LHCN-M2 (cell line): ENCODE data around the gene CORO1C. TPM values are rescaled to one million over a fixed set of nuclear protein-coding genes. Genes with fewer than 3 reads are reported as not detected.
"Not testable (repeated sequence)": the region's sequence is repeated elsewhere in the genome, so short reads cannot be mapped to it uniquely, and the experiment has no call there.

Experiments
- DNase-seq: peaks from one replicate; pipeline ENCODE4 v3.0.0-alpha.2; 2012; ENCODE audit warnings: low read depth
- total RNA-seq: library from RNA; depleted of rRNA; stranded (reverse); fragments of >200 nt; gene quantifications from 2 replicates; pipeline ENCODE4 v1.2.3, GENCODE V29; 2014

CORO1C gene
- total RNA-seq, 1 experiment from 2014 or later = 172 TPM

- no peak for DNase-seq
These were observed 95.9 kb downstream of the CORO1C start for GRCh38 chr12:108635201-108635996.

GRCh38 chr12:108634341-108634751 is 97.0 kb downstream of the CORO1C start:
- peak; percentile 90 for DNase-seq

GRCh38 chr12:108633534-108634248 is 97.6 kb downstream of the CORO1C start, which contains the start of gene SELPLG:
Gene SELPLG, minus strand, starts transcription at chr12:108633894. Its CDS starts 9,587 bp downstream, at chr12:108624307.
- no peak for DNase-seq

GRCh38 chr12:108633081-108633533 is 98.2 kb downstream of the CORO1C start:
- no peak for DNase-seq

- not testable (repeated sequence) for DNase-seq
These were observed 100.1 kb downstream of the CORO1C start for GRCh38 chr12:108631261-108631660.

GRCh38 chr12:108630481-108631207 is 100.7 kb downstream of the CORO1C start:
- DNase-seq = peak; percentile 83

- peak; percentile 81 for DNase-seq
These were observed 101.4 kb downstream of the CORO1C start for GRCh38 chr12:108629824-108630476.

GRCh38 chr12:108629151-108629550 is 102.2 kb downstream of the CORO1C start:
- no peak for DNase-seq

- DNase-seq = no peak
These were observed 104.0 kb downstream of the CORO1C start for GRCh38 chr12:108627134-108627920.

- DNase-seq = no peak
These were observed 106.1 kb downstream of the CORO1C start for GRCh38 chr12:108625228-108625627.

- no peak for DNase-seq
These were observed 107.7 kb downstream of the CORO1C start for GRCh38 chr12:108623577-108623976.

GRCh38 chr12:108622921-108623514 is 108.3 kb downstream of the CORO1C start:
- no peak for DNase-seq

- no peak for DNase-seq
These were observed 108.9 kb downstream of the CORO1C start for GRCh38 chr12:108622421-108622820.

GRCh38 chr12:108621161-108621560 is 110.2 kb downstream of the CORO1C start:
- no peak for DNase-seq

- no peak for DNase-seq
These were observed 111.0 kb downstream of the CORO1C start for GRCh38 chr12:108620236-108620879.

- no peak for DNase-seq
These were observed 111.8 kb downstream of the CORO1C start for GRCh38 chr12:108619369-108620160.

GRCh38 chr12:108618953-108619274 is 112.4 kb downstream of the CORO1C start:
- not testable (repeated sequence) for DNase-seq

GRCh38 chr12:108618079-108618952 is 113.0 kb downstream of the CORO1C start:
- DNase-seq = peak; percentile 78
